Measurements from ENCODE around the gene EPHA10.

Gene EPHA10

DNA sequence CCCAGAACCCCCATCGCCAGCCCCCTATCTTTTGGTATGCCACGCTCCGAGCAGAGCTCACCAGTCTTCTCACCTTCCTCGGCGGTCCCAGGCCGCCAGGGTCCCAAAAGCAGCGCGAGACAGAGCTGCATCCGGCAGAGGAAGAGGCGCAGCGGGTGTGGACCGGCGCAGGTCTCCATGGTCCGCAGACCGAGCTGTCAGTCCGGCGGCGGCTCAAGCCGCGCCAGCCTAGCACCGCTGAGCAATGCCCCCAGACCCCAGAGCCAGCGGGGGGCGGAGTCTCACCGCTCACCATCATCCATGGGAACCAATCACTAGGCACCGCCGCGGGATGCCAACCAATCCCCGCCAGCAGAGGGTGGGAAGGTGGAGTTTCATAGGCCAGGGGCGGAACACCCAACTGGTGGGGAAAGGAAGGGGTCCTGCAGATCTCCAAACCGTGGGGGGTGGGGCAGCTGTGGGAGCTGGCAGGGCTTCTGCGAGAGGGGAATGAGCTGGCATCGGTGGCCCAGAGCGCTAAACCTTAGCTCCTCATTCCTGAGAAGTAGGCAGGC, at the start of gene EPHA10:
EPHA10 (minus strand) TSS at position 233 of the 554 bp plus-strand sequence; CDS start at position 179, 54 bp downstream.
- DNase-seq (ENCODE audit: low read depth), result no peak

GRCh38 chr1:37814252-37814651, 49.3 kb upstream of the EPHA10 start:
- no peak for DNase-seq (ENCODE audit: low read depth)

DNA sequence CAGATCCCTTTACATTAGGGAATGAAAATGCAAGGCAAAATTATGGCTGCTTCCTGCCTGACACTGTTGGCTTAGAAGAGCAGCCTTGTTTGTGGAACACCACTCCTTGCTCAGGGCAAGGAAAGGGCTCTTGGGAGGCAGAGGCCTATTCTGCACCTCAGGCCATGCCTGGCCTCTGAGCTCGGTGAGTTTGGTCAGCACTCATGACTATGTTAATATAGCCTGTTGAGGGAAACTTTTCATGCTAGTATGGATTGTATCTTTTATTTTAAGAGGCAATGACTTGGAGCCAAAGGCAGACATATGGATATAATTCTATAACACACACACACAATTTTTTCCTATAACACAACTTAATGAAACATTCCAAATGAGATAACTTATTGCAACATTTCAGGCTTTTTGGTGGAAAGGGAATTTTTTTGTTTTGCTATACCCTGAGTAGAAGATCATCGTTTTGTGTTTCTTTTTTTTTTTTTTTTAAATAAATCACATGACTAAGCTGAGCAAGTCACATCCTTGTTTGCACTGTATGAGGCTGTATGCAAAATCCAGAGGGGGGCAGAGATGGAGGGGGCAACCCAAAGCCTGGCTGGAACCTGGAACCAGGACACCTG, 48.7 kb upstream of the EPHA10 start:
- DNase-seq (ENCODE audit: low read depth), result no peak

- no peak for DNase-seq (ENCODE audit: low read depth)
Measured at GRCh38 chr1:37811027-37811655, 46.2 kb upstream of the EPHA10 start.

DNA sequence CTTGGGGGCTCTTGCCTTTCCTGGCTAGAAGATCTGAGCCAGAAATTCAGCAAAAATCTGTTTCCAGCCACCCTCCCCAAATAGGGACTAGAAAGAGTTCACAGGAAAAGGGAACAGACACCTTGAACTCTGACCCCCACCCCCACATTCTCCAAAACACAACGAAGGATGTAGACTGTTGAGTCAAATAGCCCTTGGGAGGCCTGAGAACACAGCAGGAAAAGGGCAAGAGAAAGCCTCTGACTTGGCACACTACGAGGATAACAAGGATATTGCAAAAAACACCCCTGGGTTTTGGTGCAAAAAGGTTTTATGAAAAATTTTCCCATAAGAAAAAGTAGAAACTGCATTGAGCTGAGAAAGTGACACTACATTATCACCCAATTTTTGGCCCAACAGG, 45.0 kb upstream of the EPHA10 start:
- no peak for DNase-seq (ENCODE audit: low read depth)

DNA sequence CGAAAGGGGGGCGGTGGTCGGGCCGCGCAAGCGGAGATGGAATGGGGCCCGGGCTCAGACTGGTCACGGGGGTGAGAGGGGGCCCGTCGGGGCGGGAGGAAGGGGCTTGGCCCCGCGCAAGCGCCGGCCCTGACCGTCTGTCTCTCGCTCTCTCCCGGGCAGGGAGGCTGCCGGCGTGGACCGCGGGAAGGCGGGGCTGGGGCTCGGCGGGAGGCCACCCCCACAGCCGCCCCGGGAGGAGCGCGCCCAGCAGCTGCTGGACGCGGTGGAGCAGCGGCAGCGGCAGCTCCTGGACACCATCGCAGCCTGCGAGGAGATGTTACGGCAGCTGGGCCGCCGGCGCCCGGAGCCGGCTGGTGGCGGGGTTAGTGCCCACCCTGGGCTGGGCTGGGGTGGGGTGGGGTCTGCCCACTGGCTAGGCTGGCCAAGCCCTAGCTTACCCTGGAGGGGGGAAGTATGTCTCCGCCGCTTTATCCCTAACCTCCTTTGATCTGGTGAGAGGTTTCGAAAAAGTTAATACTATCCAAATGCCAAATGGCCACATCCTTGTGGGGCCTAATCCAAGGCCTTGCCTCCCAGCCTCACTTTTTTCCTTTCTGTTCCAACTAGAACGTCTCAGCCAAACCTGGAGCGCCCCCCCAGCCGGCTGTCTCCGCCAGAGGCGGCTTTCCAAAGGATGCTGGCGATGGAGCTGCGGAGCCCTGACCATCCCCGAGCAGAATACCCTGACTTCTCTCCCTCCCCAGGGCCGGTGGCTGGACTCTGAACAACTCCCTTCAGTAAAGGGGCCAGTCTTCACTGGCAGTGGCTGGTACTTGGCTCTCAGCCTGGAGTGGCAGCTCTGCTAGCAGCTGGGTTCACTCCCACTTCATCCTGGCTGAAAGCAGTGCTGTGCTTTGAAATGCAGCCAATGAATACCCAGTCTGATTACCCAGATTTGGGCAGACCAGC, 43.7 kb upstream of the EPHA10 start:
- no peak for DNase-seq (ENCODE audit: low read depth)

DNA sequence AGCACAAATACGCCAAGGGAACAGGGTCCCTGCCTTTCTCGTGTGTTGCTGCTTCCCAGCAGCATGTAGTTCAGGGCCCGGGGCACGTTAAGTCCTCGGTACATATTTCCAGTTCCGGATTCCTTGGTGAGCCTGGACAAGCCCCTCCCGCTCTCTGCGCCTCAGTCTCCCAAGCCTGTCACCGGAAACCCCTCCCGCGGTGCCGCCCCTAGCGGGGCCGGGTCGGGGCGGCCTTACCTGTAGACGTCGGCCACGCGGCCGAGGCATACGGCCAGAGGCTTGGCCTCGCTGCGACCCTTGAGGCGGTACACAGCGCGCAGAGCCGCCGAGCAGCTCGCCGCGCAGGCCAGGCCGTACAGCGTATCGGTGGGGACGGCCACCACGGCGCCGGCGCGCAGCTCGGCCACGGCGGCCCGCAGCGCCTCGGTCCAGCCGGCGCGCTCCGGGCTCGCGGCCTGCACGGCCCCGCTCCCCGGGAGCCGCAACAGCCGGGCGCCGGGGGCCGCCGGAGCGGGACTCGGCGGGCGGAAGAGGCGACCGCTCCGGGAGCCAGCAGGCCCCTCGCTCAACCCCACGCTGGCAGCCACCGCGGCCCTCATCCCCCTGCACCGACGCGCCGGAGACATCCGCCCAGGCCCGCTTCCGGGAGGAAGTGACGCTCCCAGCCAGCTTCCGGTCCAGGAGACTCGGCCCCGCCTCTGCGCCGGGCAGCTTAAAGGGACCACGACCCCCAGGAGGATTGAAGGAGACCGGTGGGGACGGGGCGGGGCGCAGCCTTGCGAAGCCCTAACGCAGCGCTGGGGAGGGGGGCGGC, 42.8 kb upstream of the EPHA10 start, which contains the start of the genes C1orf122 and YRDC:
C1orf122 (plus strand) TSS at position 236 of the 814 bp plus-strand sequence. CDS start 615 bp downstream, outside the sequence.
YRDC (minus strand) TSS at position 654 of the 814 bp plus-strand sequence; CDS start at position 626, 28 bp downstream.
- DNase-seq (ENCODE audit: low read depth), result peak; percentile 87

DNA sequence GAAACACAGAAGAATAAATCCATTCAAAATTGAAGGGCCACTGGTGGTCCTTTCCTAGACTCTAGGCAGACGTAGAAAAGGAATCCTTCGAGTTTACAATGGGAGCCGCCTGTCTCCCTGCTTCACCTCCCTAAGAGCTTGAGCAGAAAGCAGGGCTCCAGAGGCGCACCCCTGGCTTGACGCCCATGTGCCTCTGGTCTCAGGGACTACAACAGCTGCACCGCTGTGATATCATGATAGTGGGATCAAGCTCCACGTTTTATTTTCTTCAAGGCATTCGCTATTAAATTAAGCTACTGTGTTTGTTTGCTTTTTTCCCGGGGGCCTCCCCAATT, 42.3 kb upstream of the EPHA10 start:
- no peak for DNase-seq (ENCODE audit: low read depth)

- DNase-seq (ENCODE audit: low read depth), result no peak
Measured at GRCh38 chr1:37802439-37802838, 37.5 kb upstream of the EPHA10 start.

- no peak for DNase-seq (ENCODE audit: low read depth)
Measured at GRCh38 chr1:37797750-37798345, 32.9 kb upstream of the EPHA10 start.

DNA sequence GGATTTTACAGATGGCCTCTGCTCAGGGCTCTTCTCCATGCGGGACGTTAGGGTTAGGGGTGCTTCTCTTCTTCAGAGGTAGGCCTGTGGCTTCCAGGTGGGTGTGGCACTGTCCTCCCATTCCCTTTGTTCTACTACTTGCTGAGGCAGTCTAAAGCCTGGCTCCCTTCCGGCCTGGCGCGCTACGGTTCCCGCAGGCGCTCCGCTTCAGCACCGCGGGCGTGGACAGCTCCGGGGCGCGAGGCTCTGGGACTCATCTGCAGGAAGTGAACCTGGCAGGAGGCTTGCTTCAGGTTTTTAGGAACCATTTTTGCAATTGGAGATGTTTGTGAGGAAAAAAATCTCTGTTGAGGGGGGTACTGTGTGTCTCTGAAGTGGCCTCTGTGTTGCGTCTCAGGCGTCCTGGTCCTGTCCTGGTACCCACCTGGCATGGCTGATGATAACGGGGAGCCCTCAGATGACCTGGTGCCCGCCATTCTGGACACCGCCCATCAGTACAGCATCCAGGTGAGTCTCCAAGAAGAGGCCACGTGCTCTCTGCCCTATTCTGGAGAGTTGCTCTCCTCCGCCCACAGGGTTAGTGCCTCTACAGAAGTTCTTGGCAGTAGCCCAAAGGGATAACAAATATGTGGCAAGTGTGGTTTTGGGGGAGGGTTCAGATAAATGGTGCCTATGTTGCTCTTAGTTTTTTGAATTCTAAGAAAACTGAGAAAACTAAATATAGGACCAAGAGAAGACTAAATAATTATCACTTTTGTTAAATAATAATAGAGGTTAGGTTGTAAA, 30.6 kb upstream of the EPHA10 start:
- no peak for DNase-seq (ENCODE audit: low read depth)

- no peak for DNase-seq (ENCODE audit: low read depth)
Measured at GRCh38 chr1:37794372-37795339, 29.7 kb upstream of the EPHA10 start.

DNA sequence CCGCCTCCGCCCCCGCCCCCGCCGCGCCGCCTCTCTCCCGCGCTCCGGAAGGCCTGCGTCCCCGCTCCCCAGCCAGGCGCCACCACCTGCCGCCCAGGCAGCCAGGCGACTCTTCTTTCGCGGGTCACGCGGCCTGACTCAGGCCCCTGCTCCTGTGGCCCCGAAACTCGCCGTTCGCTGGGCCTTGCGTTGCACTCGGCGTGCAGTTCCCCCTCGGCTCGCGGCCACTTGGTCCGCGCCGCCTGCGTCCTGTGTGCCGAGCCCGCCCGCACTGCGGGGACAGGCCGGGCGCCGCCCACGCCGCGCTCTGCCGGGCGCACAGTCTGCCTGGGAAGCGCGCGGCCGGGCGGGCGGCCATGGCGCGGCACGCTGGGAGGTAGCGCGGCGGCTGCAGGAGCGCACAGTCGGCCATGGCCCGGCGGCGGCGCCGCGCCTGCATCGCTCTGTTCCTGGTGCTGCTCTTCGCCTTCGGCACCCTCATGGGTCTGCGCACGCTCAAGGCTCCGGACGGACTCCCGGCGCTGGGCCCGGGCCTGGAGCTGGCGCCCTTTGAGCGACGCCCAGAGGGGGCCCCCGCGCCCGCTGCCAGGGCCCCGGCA, 29.0 kb upstream of the EPHA10 start, which contains the start of gene MANEAL:
MANEAL (plus strand) TSS at position 75 of the 599 bp plus-strand sequence; CDS start at position 411, 336 bp downstream.
- peak; percentile 77 for DNase-seq (ENCODE audit: low read depth)

DNA sequence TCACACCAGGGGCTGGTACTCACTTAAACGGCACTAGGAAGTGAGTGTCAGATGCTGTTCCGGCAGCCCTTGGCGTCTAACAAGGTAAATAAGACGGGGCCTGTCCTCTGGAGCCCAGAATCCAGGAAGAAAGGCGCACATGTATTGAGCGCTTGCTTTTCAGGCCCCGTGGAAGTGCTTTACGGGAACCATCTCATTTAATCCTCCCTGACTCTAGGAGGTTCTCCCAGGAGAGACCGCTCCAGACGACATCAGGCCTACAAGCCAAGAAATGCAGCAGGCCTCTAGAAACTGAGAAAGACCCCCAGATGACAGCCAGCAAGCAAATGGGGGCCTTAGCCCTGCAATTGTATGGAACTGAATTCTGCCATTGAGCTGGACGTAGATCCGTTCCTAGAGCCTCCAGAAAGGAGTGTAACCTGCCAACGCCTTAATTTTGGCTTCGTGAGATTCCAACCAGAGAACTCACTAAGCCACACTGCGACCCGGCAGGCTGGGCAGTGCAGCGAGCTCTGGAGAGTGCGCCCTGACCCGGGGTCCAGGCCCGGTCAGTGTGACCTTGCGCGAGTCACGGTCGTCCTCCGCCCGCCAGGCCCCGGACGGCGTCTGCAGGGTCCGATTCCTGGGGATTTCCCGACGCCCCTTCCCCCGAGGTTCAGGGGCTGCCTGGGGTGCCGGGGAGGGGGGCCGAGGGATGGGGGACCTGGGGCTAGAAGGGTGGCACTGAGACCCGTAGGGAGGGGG, 28.2 kb upstream of the EPHA10 start:
- DNase-seq (ENCODE audit: low read depth), result no peak

DNA sequence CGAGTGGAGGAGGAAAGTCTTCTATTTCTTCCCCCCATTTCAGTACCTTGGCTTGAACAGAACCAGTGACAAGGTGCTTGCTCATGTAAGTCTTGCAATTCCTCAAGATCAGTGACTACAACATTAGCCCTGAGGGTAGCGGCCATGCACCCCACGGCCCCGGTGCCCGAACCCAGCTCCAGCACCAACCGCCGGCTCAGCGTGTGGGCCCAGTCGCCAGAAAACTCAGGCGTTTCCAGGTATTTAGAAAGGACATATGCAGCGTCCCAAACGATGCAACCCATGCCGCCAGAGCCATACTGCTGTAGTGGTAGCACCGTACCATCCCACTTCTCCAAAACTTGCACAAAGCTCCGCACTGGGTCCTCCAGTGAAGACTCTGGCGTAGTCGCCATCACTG, 17.6 kb upstream of the EPHA10 start:
- no peak for DNase-seq (ENCODE audit: low read depth)

- no peak for DNase-seq (ENCODE audit: low read depth)
Measured at GRCh38 chr1:37778654-37779053, 13.7 kb upstream of the EPHA10 start.

GRCh38 chr1:37776946-37777516, 12.1 kb upstream of the EPHA10 start:
- DNase-seq (ENCODE audit: low read depth), result no peak
